Osteoblast (primary cell): ENCODE results near the gene TMTC1. TPM values are rescaled to one million over a fixed set of nuclear protein-coding genes. Genes with fewer than 3 reads are reported as not detected.

ENCODE experiments used
- DNase-seq: peaks from one replicate; pipeline ENCODE4 v3.0.0; 2011; ENCODE audit warnings: low spot score, mixed read lengths; ENCODE audit not compliant: insufficient read length; ENCODE audit errors: missing footprints
- H2AFZ ChIP-seq: 2 replicates; pipeline ENCODE4 v1.6.0; 2011; ENCODE audit warnings: mild to moderate bottlenecking, low read length
- H3K27ac ChIP-seq: 2 replicates; pipeline ENCODE4 v1.5.1; 2011; ENCODE audit warnings: mild to moderate bottlenecking, low read depth, low read length, moderate library complexity
- H3K27me3 ChIP-seq: 2 replicates; pipeline ENCODE4 v1.6.0; 2012; ENCODE audit warnings: mild to moderate bottlenecking, control low read depth, inconsistent platforms, low read length, moderate library complexity; ENCODE audit not compliant: insufficient read depth
- H3K36me3 ChIP-seq: 2 replicates; pipeline ENCODE4 v1.5.1; 2011; ENCODE audit warnings: mild to moderate bottlenecking, low read length, control low read depth, moderate library complexity; ENCODE audit not compliant: insufficient read depth
- H3K4me1 ChIP-seq: 2 replicates; pipeline ENCODE4 v1.5.1; 2011; ENCODE audit warnings: mild to moderate bottlenecking, low read length, control low read depth, moderate library complexity; ENCODE audit not compliant: insufficient read depth
- H3K4me2 ChIP-seq: 2 replicates; pipeline ENCODE4 v1.6.0; 2011; ENCODE audit warnings: mild to moderate bottlenecking, low read length; ENCODE audit not compliant: insufficient read depth
- H3K4me3 ChIP-seq: fragments of 200-600 bp; sonication (generic); 3 replicates; pipeline ENCODE4 v1.5.1; 2012; ENCODE audit warnings: mild to moderate bottlenecking, low read length, inconsistent platforms; ENCODE audit not compliant: insufficient read depth
- H3K79me2 ChIP-seq: 2 replicates; pipeline ENCODE4 v1.6.0; 2012; ENCODE audit warnings: mild to moderate bottlenecking, low read length, control low read depth, inconsistent platforms; ENCODE audit not compliant: insufficient read depth
- H3K9me3 ChIP-seq: 2 replicates; pipeline ENCODE4 v1.5.1; 2011; ENCODE audit warnings: low read depth, low read length, control low read depth
- H4K20me1 ChIP-seq: 2 replicates; pipeline ENCODE4 v1.6.0; 2012; ENCODE audit warnings: mild to moderate bottlenecking, low read length, control low read depth; ENCODE audit not compliant: insufficient read depth
- total RNA-seq: library from RNA; depleted of rRNA; stranded (reverse); fragments of >200 nt; gene quantifications from 2 replicates; pipeline ENCODE4 v1.2.3, GENCODE V29; 2012
- TF ChIP-seq, protein P1 (sequence below): IDR thresholded peaks from 2 replicates; pipeline ENCODE4 v1.5.1; 2011; ENCODE audit warnings: mild to moderate bottlenecking, low read depth, low read length, moderate library complexity; ENCODE audit errors: extremely low read depth

TMTC1 gene
- total RNA-seq, 1 donor: 50.3 TPM

DNA sequence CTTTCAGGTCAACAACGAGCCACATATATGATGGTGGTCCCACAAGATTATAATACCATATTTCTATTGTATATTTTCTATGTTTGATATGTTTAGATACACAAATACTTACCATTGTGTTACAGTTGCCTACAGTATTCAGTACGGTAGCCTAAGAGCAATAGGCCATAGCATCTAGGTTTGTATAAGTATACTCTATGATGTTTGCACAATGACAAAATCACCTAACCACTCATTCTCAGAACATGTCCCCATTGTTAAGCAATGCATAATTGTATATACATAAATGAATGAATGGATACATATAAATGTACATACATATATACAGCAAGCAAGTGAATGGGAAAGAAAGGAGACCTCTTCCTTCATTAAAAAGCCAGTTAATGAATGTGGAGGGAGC is 23.8 kb downstream of the TMTC1 start:
- no peak overlapping the region for H2AFZ ChIP-seq
- H3K27me3 ChIP-seq: no peaks in the 10 kb centered on the region

DNA sequence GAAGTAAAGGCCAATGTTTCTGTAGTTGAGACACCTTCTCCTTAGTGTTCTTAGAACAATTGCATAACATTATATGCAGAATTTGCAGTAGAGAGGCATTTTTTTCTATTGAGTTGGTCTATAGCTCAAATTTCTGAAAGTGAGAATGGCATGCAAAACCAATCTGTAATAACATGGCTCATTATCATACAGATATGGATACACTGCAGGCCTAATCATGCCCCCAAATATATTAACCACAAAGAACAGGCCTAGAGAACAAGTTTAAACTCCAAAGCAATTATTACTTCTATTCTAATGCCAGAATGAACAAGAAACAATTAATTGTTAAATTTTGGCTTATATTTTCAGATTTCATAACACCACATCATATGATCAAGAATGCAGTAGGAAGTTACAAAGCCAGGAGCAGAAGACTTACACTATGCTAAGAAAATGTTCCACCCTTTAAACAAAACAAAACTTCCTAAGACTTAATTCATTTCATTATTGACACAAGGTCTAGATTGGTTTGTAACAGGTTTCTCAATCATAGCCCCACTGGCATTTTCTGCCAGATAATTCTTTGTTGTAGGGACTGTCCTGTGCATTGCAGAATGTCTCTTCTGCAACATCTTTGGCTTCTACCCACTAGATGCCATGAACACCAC is 26.9 kb downstream of the TMTC1 start:
- peaks cover 29% of the 10 kb centered on the region for H3K4me1 ChIP-seq
- DNase-seq: peak; percentile 80
- H3K9me3 ChIP-seq: no peaks in the 10 kb centered on the region
- peak overlapping the region; percentile 36 for H3K4me2 ChIP-seq
- no peak overlapping the region for H2AFZ ChIP-seq
- TF ChIP-seq, protein P1, sequence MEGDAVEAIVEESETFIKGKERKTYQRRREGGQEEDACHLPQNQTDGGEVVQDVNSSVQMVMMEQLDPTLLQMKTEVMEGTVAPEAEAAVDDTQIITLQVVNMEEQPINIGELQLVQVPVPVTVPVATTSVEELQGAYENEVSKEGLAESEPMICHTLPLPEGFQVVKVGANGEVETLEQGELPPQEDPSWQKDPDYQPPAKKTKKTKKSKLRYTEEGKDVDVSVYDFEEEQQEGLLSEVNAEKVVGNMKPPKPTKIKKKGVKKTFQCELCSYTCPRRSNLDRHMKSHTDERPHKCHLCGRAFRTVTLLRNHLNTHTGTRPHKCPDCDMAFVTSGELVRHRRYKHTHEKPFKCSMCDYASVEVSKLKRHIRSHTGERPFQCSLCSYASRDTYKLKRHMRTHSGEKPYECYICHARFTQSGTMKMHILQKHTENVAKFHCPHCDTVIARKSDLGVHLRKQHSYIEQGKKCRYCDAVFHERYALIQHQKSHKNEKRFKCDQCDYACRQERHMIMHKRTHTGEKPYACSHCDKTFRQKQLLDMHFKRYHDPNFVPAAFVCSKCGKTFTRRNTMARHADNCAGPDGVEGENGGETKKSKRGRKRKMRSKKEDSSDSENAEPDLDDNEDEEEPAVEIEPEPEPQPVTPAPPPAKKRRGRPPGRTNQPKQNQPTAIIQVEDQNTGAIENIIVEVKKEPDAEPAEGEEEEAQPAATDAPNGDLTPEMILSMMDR: no peak
- no peaks in the 10 kb centered on the region for H3K79me2 ChIP-seq
- no peaks in the 10 kb centered on the region for H3K27me3 ChIP-seq
- no peak overlapping the region for H3K4me3 ChIP-seq
- peaks cover 6% of the 10 kb centered on the region for H3K36me3 ChIP-seq
- H4K20me1 ChIP-seq: no peaks in the 10 kb centered on the region
- H3K27ac ChIP-seq: peak overlapping the region; percentile 58

More for the DNA sequence above, 23.8 kb downstream of the TMTC1 start:
- no peak for DNase-seq
- Histone ChIP-seq H3K9me3 (no peaks in the 10 kb centered on the region), H3K4me3 (no peak overlapping the region), H3K79me2 (no peaks in the 10 kb centered on the region), H3K4me1 (peaks cover 15% of the 10 kb centered on the region), H3K4me2 (no peak overlapping the region), H4K20me1 (no peaks in the 10 kb centered on the region), H3K27ac (no peak overlapping the region), H3K36me3 (peaks cover 2% of the 10 kb centered on the region)
- TF ChIP-seq, protein P1: no peak

DNA sequence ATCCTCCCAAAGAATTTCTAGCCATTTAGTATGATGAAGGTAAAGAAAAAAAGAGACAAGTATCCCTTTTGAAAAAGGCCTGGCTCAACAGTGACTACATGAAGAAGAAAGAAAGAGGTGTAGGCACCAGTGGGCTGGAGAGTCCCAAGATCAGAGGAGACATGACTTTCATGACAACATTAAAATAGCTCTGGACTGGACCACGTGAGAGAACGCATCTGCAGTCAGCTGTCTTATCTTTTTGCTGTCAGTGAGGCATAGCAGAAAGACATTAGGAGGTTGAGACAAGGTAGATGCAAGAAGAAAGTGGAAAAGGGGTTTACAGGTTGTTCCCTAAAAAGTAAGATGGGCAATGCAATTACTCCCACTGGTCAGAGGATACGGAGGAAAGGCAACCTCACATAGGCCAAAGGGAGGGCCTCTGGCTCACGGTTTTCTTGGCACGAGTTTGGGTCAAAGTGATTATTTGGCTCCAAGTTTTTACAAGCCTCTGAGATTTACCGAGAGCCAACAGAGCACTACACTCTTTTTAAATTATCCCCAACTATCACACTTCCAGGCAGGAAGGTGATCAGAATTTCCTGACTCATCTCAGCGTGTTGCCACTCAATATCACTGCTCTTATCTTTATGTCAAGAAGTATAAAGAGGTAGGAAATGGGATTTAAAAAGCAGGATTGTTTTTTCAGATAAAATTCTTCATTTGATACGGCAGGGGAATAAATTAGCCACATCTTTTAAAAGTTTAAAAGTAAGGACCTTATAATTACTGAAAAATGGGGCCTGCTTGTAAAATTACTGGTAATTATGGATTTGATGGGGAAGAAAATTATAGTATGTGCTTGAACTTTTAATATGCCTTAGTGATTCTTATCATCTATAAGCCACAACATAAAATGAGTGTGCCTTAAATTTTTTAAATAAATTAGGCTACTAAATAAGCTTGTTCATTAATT is 29.2 kb downstream of the TMTC1 start:
- TF ChIP-seq, protein P1: no peak
- no peaks in the 10 kb centered on the region for H4K20me1 ChIP-seq
- no peaks in the 10 kb centered on the region for H3K27me3 ChIP-seq
- no peak overlapping the region for H3K4me2 ChIP-seq
- peaks cover 6% of the 10 kb centered on the region for H3K36me3 ChIP-seq
- no peak for DNase-seq
- H3K79me2 ChIP-seq: no peaks in the 10 kb centered on the region
- no peak overlapping the region for H2AFZ ChIP-seq
- H3K4me1 ChIP-seq: peaks cover 31% of the 10 kb centered on the region
- H3K9me3 ChIP-seq: no peaks in the 10 kb centered on the region
- H3K27ac ChIP-seq: no peak overlapping the region
- H3K4me3 ChIP-seq: no peak overlapping the region

DNA sequence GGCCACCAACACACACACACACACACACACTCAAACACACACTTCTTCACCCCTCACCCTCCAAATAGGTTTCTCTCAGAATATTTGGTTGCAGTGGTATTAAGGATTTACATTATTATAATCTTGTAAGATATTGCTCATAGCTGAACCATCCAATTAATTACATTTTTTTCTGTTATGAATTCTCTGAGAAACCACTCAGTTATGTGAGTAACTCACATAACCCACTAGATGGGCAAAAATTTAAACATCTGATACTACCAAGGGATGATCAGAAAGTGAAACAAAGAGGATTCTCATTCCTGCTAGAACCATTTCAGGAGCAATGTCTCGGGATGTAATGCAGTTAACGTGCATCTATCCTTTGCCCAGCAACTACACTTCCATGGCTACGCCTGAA is 31.6 kb downstream of the TMTC1 start:
- Histone ChIP-seq H3K36me3 (peaks cover 6% of the 10 kb centered on the region), H3K27me3 (no peaks in the 10 kb centered on the region), H3K9me3 (no peaks in the 10 kb centered on the region), H3K4me3 (peak overlapping the region; percentile 33), H3K27ac (no peak overlapping the region), H3K79me2 (no peaks in the 10 kb centered on the region), H4K20me1 (no peaks in the 10 kb centered on the region), H2AFZ (no peak overlapping the region), H3K4me2 (peak overlapping the region; percentile 50), H3K4me1 (peaks cover 27% of the 10 kb centered on the region)
- TF ChIP-seq, protein P1: no peak
- DNase-seq: peak; percentile 64
